MCF 10A (cell line): ENCODE measurements around the gene LSM14A. TPM values are rescaled to one million over a fixed set of nuclear protein-coding genes. Genes with fewer than 3 reads are reported as not detected.

Experiments
- BruUV-seq: library from RNA; stranded (reverse); fragments of 400-500 nt; replicated peaks from 2 replicates; lab custom pipeline; 2021; lab: Mats Ljungman, UMichigan
- CTCF ChIA-PET: fragments of 300-600 bp; sonication (Branson Sonifier 250); formaldehyde crosslinking; extraction: SDS; loops from one replicate; lab custom pipeline; 2021; ENCODE audit warnings: antibody characterized with exemption, inconsistent platforms; lab: Yijun Ruan, JAX
- POLR2A ChIA-PET: fragments of 300-600, 350-650 bp; sonication (Branson Sonifier 250); formaldehyde crosslinking; extraction: SDS; loops from one replicate; lab custom pipeline; 2020; ENCODE audit warnings: antibody characterized with exemption, inconsistent platforms; lab: Yijun Ruan, JAX
- DNase-seq: peaks from one replicate; pipeline ENCODE4 v3.0.0-alpha.2; 2018; ENCODE audit not compliant: unreplicated experiment
- H3K27ac Mint-ChIP-seq: one replicate; pipeline ENCODE4 v1.8.0; 2022; ENCODE audit warnings: mild to moderate bottlenecking, low read depth, mixed read lengths; ENCODE audit not compliant: unreplicated experiment
- H3K27me3 Mint-ChIP-seq: one replicate; pipeline ENCODE4 v1.8.0; 2022; ENCODE audit warnings: mixed read lengths; ENCODE audit not compliant: insufficient read depth, unreplicated experiment
- H3K36me3 Mint-ChIP-seq: one replicate; pipeline ENCODE4 v1.8.0; 2022; ENCODE audit warnings: mild to moderate bottlenecking, moderate library complexity, mixed read lengths; ENCODE audit not compliant: insufficient read depth, unreplicated experiment
- H3K4me1 Mint-ChIP-seq: one replicate; pipeline ENCODE4 v1.8.0; 2022; ENCODE audit warnings: mixed read lengths; ENCODE audit not compliant: insufficient read depth, unreplicated experiment
- H3K4me3 Mint-ChIP-seq: one replicate; pipeline ENCODE4 v1.8.0; 2022; ENCODE audit warnings: mild to moderate bottlenecking, moderate library complexity, mixed read lengths; ENCODE audit not compliant: unreplicated experiment
- H3K9me3 Mint-ChIP-seq: one replicate; pipeline ENCODE4 v1.8.0; 2022; ENCODE audit warnings: mixed read lengths; ENCODE audit not compliant: unreplicated experiment
- CTCF ChIP-seq: fragments of 200-600 bp; IDR thresholded peaks from one replicate; pipeline ENCODE4 v1.8.0; 2022; ENCODE audit warnings: antibody characterized with exemption, mild to moderate bottlenecking; ENCODE audit not compliant: unreplicated experiment
- intact Hi-C: fragments of 100-400 bp; cut with micrococcal nuclease; formaldehyde crosslinking; loops from 2 replicates; pipeline ENCODE4 v1.14.1; 2022
- total RNA-seq: library from RNA; stranded (reverse); gene quantifications from 2 replicates; pipeline ENCODE4 v1.2.3, GENCODE V29; 2022

LSM14A gene
- total RNA-seq, 1 experiment from 2014 or later = 100 TPM

GRCh38 chr19:34276614-34277013 lies 104.3 kb downstream of the LSM14A start:
- ChIA-PET POLR2A (no interaction called here), CTCF (interaction anchor here (0.5 to 1.0 kb wide), 2 partner anchors 61 to 678 kb away, joined by 4 read pairs; no protein-coding TSS in a partner anchor)
- no peak for DNase-seq
- Mint-ChIP-seq H3K4me1 (peaks cover 22% of the 10 kb centered on the region), H3K27me3 (no peaks in the 10 kb centered on the region), H3K27ac (peak overlapping the region; percentile 17), H3K9me3 (no peaks in the 10 kb centered on the region), H3K4me3 (no peak overlapping the region), H3K36me3 (no peaks in the 10 kb centered on the region)
- intact Hi-C loops = no loop called here
- no peak for TF ChIP-seq CTCF
- no TSS peak for BruUV-seq

- no peak for TF ChIP-seq CTCF
- H3K27ac Mint-ChIP-seq = peak overlapping the region; percentile 17
- BruUV-seq = no TSS peak
- ChIA-PET POLR2A (no interaction called here), CTCF (no interaction called here)
- no peak for DNase-seq
- H3K4me1 Mint-ChIP-seq = peaks cover 22% of the 10 kb centered on the region
- H3K36me3 Mint-ChIP-seq = peaks cover 5% of the 10 kb centered on the region
- no peak overlapping the region for H3K4me3 Mint-ChIP-seq
- intact Hi-C loops = no loop called here
- H3K9me3 Mint-ChIP-seq = no peaks in the 10 kb centered on the region
- H3K27me3 Mint-ChIP-seq = no peaks in the 10 kb centered on the region
Observed at GRCh38 chr19:34277244-34277643, 104.9 kb downstream of the LSM14A start.

GRCh38 chr19:34278783-34279182 lies 106.5 kb downstream of the LSM14A start:
- H3K27me3 Mint-ChIP-seq = no peaks in the 10 kb centered on the region
- peaks cover 28% of the 10 kb centered on the region for H3K4me1 Mint-ChIP-seq
- ChIA-PET CTCF (interaction anchor here (0.6 kb wide), 1 partner anchor 220 kb away, joined by 4 read pairs; no protein-coding TSS in a partner anchor), POLR2A (no interaction called here)
- no peak for DNase-seq
- intact Hi-C loops = no loop called here
- no peak overlapping the region for H3K4me3 Mint-ChIP-seq
- H3K36me3 Mint-ChIP-seq = peaks cover 5% of the 10 kb centered on the region
- BruUV-seq = no TSS peak
- no peak for TF ChIP-seq CTCF
- H3K27ac Mint-ChIP-seq = no peak overlapping the region
- no peaks in the 10 kb centered on the region for H3K9me3 Mint-ChIP-seq

Other genes starting within 250 kb of the LSM14A start
- 12.8 and 19.1 TPM in 2 replicates for gene GARRE1, start 82.0 kb downstream of the LSM14A start, total RNA-seq
- 139 and 201 TPM in 2 replicates for gene GPI, start 192.7 kb downstream of the LSM14A start, total RNA-seq
- gene PDCD2L, start 231.9 kb downstream of the LSM14A start, total RNA-seq = 11.1 and 24.4 TPM in 2 replicates